HepG2 (cell line): ENCODE data around the gene COA4. TPM values are rescaled to one million over a fixed set of nuclear protein-coding genes. Genes with fewer than 3 reads are reported as not detected.

Source experiments
- ATAC-seq: fragments of 200-7000 bp; cut with Tn5 transposase; 3 replicates; pipeline ENCODE4 v1.9.1; 2020; ENCODE audit warnings: mild to moderate bottlenecking, moderate library complexity
- BruUV-seq: library from RNA; stranded (reverse); fragments of 400-500 nt; replicated peaks from 2 replicates; lab custom pipeline; 2021; lab: Mats Ljungman, UMichigan
- CTCF ChIA-PET: fragments of 300-600 bp; formaldehyde crosslinking; extraction: SDS; loops from one replicate; lab custom pipeline; 2021; ENCODE audit warnings: low total read pairs, inconsistent platforms, low intra/inter-chr PET ratio; lab: Yijun Ruan, JAX
- POLR2A ChIA-PET: fragments of 350-600 bp; sonication (Branson Sonifier 250); formaldehyde crosslinking; loops from one replicate; lab custom pipeline; 2020; ENCODE audit warnings: antibody characterized with exemption, inconsistent platforms; lab: Yijun Ruan, JAX
- DNase-seq: peaks from one replicate; pipeline ENCODE4 v3.0.0-alpha.2; 2015; ENCODE audit warnings: low spot score
- FAIRE-seq: peaks from 3 replicates; lab custom pipeline; 2011; peaks lifted over from hg19 to GRCh38; lab: Jason Lieb, UNC
- H2AFZ ChIP-seq: one replicate; pipeline ENCODE4 v1.6.1; 2011; ENCODE audit warnings: low read length, inconsistent platforms
- H3K27ac ChIP-seq: fragments of 300-600 bp; 3 replicates; pipeline ENCODE4 v1.8.0; 2011; ENCODE audit warnings: mixed run types, mild to moderate bottlenecking, mixed read lengths, low read length, inconsistent platforms; ENCODE audit not compliant: insufficient read depth; ENCODE audit errors: extremely low read length
- H3K27me3 ChIP-seq, 2 experiments: fragments of 200-600 bp in 1 of 2; 2 replicates in 1 of 2; 3 replicates in 1 of 2; pipeline versions ENCODE4 v1.6.0 to v1.8.0; 2011; ENCODE audit warnings: low read length in 2 of 2, mild to moderate bottlenecking in 2 of 2, moderate library complexity in 2 of 2, inconsistent platforms in 1 of 2; ENCODE audit not compliant: insufficient read depth in 2 of 2, control insufficient read depth in 1 of 2
- H3K36me3 ChIP-seq, 2 experiments: fragments of 200-600 bp in 1 of 2; replicated peaks in 1 of 2; 2 replicates in 1 of 2; 3 replicates in 1 of 2; pipeline versions ENCODE4 v1.5.1 to v1.8.0; 2011; ENCODE audit warnings: low read length in 2 of 2, inconsistent platforms in 1 of 2; ENCODE audit not compliant: insufficient read depth in 2 of 2, control insufficient read depth in 1 of 2
- H3K4me1 ChIP-seq: 2 replicates; pipeline ENCODE4 v1.5.1; 2012; ENCODE audit warnings: low read length, inconsistent platforms; ENCODE audit not compliant: insufficient read depth
- H3K4me2 ChIP-seq: 2 replicates; pipeline ENCODE4 v1.6.0; 2011; ENCODE audit warnings: low read depth, low read length, inconsistent platforms
- H3K4me3 ChIP-seq, 3 experiments: fragments of 200-600 bp in 1 of 3; sonication (generic), shearing (Covaris generic) in 1 of 3; replicated peaks in 1 of 3; 2 replicates each; pipeline ENCODE4 v1.5.1; 2011 to 2016; ENCODE audit warnings: low read length in 3 of 3, inconsistent platforms in 2 of 3, low read depth in 2 of 3, mild to moderate bottlenecking in 2 of 3, control low read depth in 1 of 3, mixed read lengths in 1 of 3; ENCODE audit not compliant: insufficient read depth in 1 of 3
- H3K79me2 ChIP-seq: one replicate; pipeline ENCODE4 v1.6.1; 2011; ENCODE audit warnings: low read length, inconsistent platforms; ENCODE audit not compliant: insufficient read depth
- H3K9ac ChIP-seq: 2 replicates; pipeline ENCODE4 v1.6.0; 2011; ENCODE audit warnings: mild to moderate bottlenecking, low read depth, low read length, inconsistent platforms; ENCODE audit not compliant: insufficient read depth
- H3K9me3 ChIP-seq: 2 replicates; pipeline ENCODE4 v1.5.1; 2012; ENCODE audit warnings: mild to moderate bottlenecking, low read length
- H4K20me1 ChIP-seq: 2 replicates; pipeline ENCODE4 v1.6.0; 2011; ENCODE audit warnings: inconsistent platforms, mild to moderate bottlenecking, low read length, moderate library complexity; ENCODE audit not compliant: insufficient read depth
- FLYWCH1 ChIP-seq: sonication (generic); formaldehyde crosslinking; IDR thresholded peaks from 2 replicates; pipeline ENCODE4 v1.8.1; 2023; ENCODE audit warnings: mild to moderate bottlenecking, missing genetic modification reagents
- KLF6 ChIP-seq: IDR thresholded peaks from 2 replicates; pipeline ENCODE4 v1.8.0; 2016; ENCODE audit warnings: missing biosample characterization, missing genetic modification reagents
- MAFG ChIP-seq: sonication (generic); formaldehyde crosslinking; IDR thresholded peaks from 2 replicates; pipeline ENCODE4 v1.5.1; 2020; ENCODE audit warnings: mild to moderate bottlenecking, missing genetic modification reagents
- POLR2AphosphoS5 ChIP-seq: IDR thresholded peaks from 2 replicates; pipeline ENCODE4 v1.6.1; 2012; ENCODE audit warnings: low read depth, low read length
- TAF15 ChIP-seq: fragments of 200-400 bp; formaldehyde crosslinking; IDR thresholded peaks from one replicate; pipeline ENCODE4 v1.6.1; 2018; ENCODE audit warnings: mild to moderate bottlenecking, low read depth, low read length; ENCODE audit not compliant: poor library complexity, severe bottlenecking
- ZFP36L1 ChIP-seq: sonication (generic); formaldehyde crosslinking; IDR thresholded peaks from 2 replicates; pipeline ENCODE4 v1.8.0; 2022; ENCODE audit warnings: mild to moderate bottlenecking, missing genetic modification reagents, moderate library complexity
- ZFP41 ChIP-seq: sonication (generic); formaldehyde crosslinking; IDR thresholded peaks from 2 replicates; pipeline ENCODE4 v1.4.0; 2020; ENCODE audit warnings: mild to moderate bottlenecking, missing genetic modification reagents, borderline replicate concordance
- ZNF441 ChIP-seq: sonication (generic); formaldehyde crosslinking; IDR thresholded peaks from 2 replicates; pipeline ENCODE4 v1.7.0; 2021; ENCODE audit warnings: missing genetic modification reagents, borderline replicate concordance
- ZNF546 ChIP-seq: sonication (generic); formaldehyde crosslinking; conservative IDR thresholded peaks from 2 replicates; pipeline ENCODE4 v1.8.1; 2023; ENCODE audit warnings: mild to moderate bottlenecking, missing genetic modification reagents
- WGBS: methylation state at CpG from one replicate; pipeline ENCODE4 v1.1.6; 2017; ENCODE audit warnings: low lambda C conversion rate; 5-methylcytosine and 5-hydroxymethylcytosine counted together
- in situ Hi-C: cut with HindIII; loops from 2 replicates; pipeline ENCODE4 v1.10.0; 2017; ENCODE audit warnings: low pct_unique_long_range_greater_than_20kb; ENCODE audit not compliant: extremely low pct_ligation_motif_present
- intact Hi-C: fragments of 100-400 bp; cut with micrococcal nuclease; formaldehyde crosslinking; loops from one replicate; pipeline ENCODE4 v1.10.0; 2022; ENCODE audit not compliant: unreplicated experiment
- polyA plus RNA-seq, 8 experiments: library from polyadenylated mRNA; depleted of rRNA in 3 of 8; stranded (reverse) in 7 of 8; unstranded in 1 of 8; fragments of >200 nt; fragmentation: Illumina TruSeq in 4 of 8; extraction: Trizol in 4 of 8; gene quantifications; 2 replicates each; pipeline versions ENCODE4 v1.2.1 to v1.2.3, GENCODE V29; 2011 to 2016; ENCODE audit warnings: low read depth in 4 of 8, missing spikeins in 1 of 8, mixed read lengths in 1 of 8; ENCODE audit not compliant: insufficient read depth in 1 of 8
- total RNA-seq, 5 experiments: library from RNA; depleted of rRNA; stranded (reverse); fragments of >200 nt; fragmentation: Illumina TruSeq; extraction: Trizol; gene quantifications; 2 replicates each; pipeline ENCODE4 v1.2.3, GENCODE V29; 2016; ENCODE audit warnings: low read depth in 1 of 5
- TF ChIP-seq, protein P1 (sequence below): sonication (generic); formaldehyde crosslinking; IDR thresholded peaks from 2 replicates; pipeline ENCODE4 v1.5.0; 2020; ENCODE audit warnings: mild to moderate bottlenecking, missing genetic modification reagents, borderline replicate concordance
- TF ChIP-seq, protein P2 (sequence below): sonication (generic); formaldehyde crosslinking; IDR thresholded peaks from 2 replicates; pipeline ENCODE4 v1.8.1; 2023; ENCODE audit warnings: mild to moderate bottlenecking, inconsistent platforms, moderate library complexity, missing genetic modification reagents, borderline replicate concordance
- TF ChIP-seq, protein P3 (sequence below), 2 experiments: sonication (generic) in 1 of 2; formaldehyde crosslinking in 1 of 2; IDR thresholded peaks; 2 replicates each; pipeline versions ENCODE4 v1.5.1 to v1.6.1; 2011 to 2020; ENCODE audit warnings: borderline replicate concordance in 1 of 2, low read depth in 1 of 2, low read length in 1 of 2, mild to moderate bottlenecking in 1 of 2, missing genetic modification reagents in 1 of 2, moderate library complexity in 1 of 2

COA4 gene
- total and polyA plus RNA-seq, 2 of the 13 experiments (the other 11 are each of a cell fraction or from before 2014, with no cell fraction given), result 107 to 109 TPM

DNA sequence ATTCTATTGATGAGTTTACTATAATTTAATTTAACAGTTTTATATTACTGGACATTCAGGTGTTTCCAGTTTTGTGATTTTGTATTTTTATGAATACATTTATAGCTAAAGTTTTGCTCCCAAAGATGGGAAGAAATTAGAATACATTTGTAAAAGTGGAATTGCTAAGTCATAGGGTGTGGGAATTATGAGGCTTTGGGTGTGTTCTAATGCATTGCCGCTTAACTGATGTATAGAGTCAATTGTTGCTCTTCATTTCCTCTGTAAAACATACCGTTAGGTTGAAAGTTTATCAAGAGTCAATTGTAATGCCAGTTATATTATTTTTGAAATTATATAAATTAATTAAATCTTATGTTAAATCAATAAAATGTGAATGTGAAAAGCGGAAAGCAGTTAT lies 16.4 kb upstream of the COA4 start:
- Histone ChIP-seq H3K4me3 (no peak overlapping the region), H3K27me3 (no peaks in the 10 kb centered on the region), H3K4me2 (no peak overlapping the region), H4K20me1 (no peaks in the 10 kb centered on the region), H2AFZ (no peak overlapping the region), H3K9me3 (no peaks in the 10 kb centered on the region), H3K36me3 (peaks cover 8 to 23% of the 10 kb centered on the region in 2 experiments; a peak in 4 of 5 replicates), H3K9ac (no peak overlapping the region), H3K4me1 (no peaks in the 10 kb centered on the region), H3K27ac (no peak overlapping the region), H3K79me2 (no peaks in the 10 kb centered on the region)
- ChIA-PET CTCF (no interaction called here), POLR2A (no interaction called here)
- ATAC-seq (no peak), DNase-seq (no peak), FAIRE-seq (no peak)
- TF ChIP-seq TAF15 (no peak), ZNF441 (CRISPR knock-in tag) (no peak)
- in situ Hi-C loops (no loop called here), intact Hi-C loops (no loop called here)
- 97% methylated on average over 3 of the region's 3 CpGs for WGBS
- no TSS peak for BruUV-seq

DNA sequence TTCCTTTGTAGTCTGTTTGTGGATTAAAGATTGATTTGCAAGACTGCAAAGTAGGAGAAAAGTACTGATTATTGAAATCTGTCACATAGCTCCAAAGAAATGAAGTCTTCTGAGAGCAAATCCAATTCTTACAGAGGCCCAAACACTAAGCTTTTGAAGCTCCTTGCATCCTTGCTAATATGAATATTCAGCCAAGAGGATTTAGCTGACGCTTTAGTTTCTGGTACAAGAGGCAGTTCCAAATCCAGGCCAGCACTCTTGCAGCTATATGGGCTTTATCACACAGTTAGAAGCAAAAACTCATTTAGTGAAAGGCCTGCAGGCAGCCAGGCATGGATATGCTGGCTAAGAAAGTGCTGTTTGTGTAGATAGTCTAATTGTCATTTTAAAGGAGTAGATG lies 12.9 kb upstream of the COA4 start:
- no peak overlapping the region for H3K4me3 ChIP-seq
- DNase-seq (no peak), FAIRE-seq (no peak), ATAC-seq (no peak)
- H3K4me1 ChIP-seq, result no peaks in the 10 kb centered on the region
- POLR2A ChIA-PET, result no interaction called here
- 94% methylated on average over 1 of the region's 1 CpG for WGBS
- no TSS peak for BruUV-seq
- no peaks in the 10 kb centered on the region for H4K20me1 ChIP-seq
- no peak overlapping the region for H3K27ac ChIP-seq
- no peaks in the 10 kb centered on the region for H3K27me3 ChIP-seq
- no peak overlapping the region for H3K9ac ChIP-seq
- H2AFZ ChIP-seq, result no peak overlapping the region
- CTCF ChIA-PET, result no interaction called here
- H3K79me2 ChIP-seq, result no peaks in the 10 kb centered on the region
- no peak overlapping the region for H3K4me2 ChIP-seq
- in situ Hi-C loops (no loop called here), intact Hi-C loops (no loop called here)
- peaks cover 8 to 27% of the 10 kb centered on the region in 2 experiments; a peak in 4 of 5 replicates for H3K36me3 ChIP-seq
- H3K9me3 ChIP-seq, result no peaks in the 10 kb centered on the region
- TF ChIP-seq POLR2AphosphoS5, result no peak
- TF ChIP-seq TAF15, result no peak
- no peak for TF ChIP-seq ZNF546 (CRISPR knock-in tag)
- no peak for TF ChIP-seq KLF6 (CRISPR knock-in tag)
- no peak for TF ChIP-seq FLYWCH1 (CRISPR knock-in tag)
- TF ChIP-seq ZFP41 (CRISPR knock-in tag), result no peak
- TF ChIP-seq, protein P1, sequence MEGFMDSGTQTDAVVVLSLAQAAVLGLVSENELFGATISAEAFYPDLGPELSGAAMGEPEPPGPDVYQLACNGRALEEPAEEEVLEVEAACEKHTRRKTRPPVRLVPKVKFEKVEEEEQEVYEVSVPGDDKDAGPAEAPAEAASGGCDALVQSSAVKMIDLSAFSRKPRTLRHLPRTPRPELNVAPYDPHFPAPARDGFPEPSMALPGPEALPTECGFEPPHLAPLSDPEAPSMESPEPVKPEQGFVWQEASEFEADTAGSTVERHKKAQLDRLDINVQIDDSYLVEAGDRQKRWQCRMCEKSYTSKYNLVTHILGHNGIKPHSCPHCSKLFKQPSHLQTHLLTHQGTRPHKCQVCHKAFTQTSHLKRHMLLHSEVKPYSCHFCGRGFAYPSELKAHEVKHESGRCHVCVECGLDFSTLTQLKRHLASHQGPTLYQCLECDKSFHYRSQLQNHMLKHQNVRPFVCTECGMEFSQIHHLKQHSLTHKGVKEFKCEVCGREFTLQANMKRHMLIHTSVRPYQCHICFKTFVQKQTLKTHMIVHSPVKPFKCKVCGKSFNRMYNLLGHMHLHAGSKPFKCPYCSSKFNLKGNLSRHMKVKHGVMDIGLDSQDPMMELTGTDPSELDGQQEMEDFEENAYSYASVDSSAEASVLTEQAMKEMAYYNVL (CRISPR knock-in tag), result no peak
- TF ChIP-seq, protein P2, sequence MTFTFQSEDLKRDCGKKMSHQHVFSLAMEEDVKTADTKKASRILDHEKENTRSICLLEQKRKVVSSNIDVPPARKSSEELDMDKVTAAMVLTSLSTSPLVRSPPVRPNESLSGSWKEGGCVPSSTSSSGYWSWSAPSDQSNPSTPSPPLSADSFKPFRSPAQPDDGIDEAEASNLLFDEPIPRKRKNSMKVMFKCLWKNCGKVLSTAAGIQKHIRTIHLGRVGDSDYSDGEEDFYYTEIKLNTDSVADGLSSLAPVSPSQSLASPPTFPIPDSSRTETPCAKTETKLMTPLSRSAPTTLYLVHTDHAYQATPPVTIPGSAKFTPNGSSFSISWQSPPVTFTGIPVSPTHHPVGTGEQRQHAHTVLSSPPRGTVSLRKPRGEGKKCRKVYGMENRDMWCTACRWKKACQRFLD, result no peak
- TF ChIP-seq MAFG (CRISPR knock-in tag), result no peak
- no peak for TF ChIP-seq ZFP36L1
- TF ChIP-seq, protein P3, sequence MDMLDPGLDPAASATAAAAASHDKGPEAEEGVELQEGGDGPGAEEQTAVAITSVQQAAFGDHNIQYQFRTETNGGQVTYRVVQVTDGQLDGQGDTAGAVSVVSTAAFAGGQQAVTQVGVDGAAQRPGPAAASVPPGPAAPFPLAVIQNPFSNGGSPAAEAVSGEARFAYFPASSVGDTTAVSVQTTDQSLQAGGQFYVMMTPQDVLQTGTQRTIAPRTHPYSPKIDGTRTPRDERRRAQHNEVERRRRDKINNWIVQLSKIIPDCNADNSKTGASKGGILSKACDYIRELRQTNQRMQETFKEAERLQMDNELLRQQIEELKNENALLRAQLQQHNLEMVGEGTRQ (IDR thresholded peaks at IDR 0.05; ENCODE audit: low read depth, low read length), result no peak
- TF ChIP-seq, protein P3 (CRISPR knock-in tag; IDR thresholded peaks at IDR 0.05; ENCODE audit: borderline replicate concordance), result no peak
